ENCODE measurements around the gene VARS1.

- no peak for TF ChIP-seq GATA2 (IDR thresholded peaks at IDR 0.05; ENCODE audit: low read depth, low read length)
- no peak for TF ChIP-seq GATA3 (IDR thresholded peaks at IDR 0.05; ENCODE audit: low read depth, low read length)
These were observed 37.3 kb downstream of the VARS1 start for GRCh38 chr6:31758281-31758680.
